Medulla oblongata (tissue), 1 donor: Measurements from ENCODE around the gene GLIS1.
"Not testable (repeated sequence)": the region's sequence is repeated elsewhere in the genome, so short reads cannot be mapped to it uniquely, and the experiment has no call there.

Experiments
- DNase-seq: peaks from one replicate; pipeline ENCODE4 v3.0.0-alpha.2; 2015; ENCODE audit errors: extremely low spot score

GLIS1 gene

DNA sequence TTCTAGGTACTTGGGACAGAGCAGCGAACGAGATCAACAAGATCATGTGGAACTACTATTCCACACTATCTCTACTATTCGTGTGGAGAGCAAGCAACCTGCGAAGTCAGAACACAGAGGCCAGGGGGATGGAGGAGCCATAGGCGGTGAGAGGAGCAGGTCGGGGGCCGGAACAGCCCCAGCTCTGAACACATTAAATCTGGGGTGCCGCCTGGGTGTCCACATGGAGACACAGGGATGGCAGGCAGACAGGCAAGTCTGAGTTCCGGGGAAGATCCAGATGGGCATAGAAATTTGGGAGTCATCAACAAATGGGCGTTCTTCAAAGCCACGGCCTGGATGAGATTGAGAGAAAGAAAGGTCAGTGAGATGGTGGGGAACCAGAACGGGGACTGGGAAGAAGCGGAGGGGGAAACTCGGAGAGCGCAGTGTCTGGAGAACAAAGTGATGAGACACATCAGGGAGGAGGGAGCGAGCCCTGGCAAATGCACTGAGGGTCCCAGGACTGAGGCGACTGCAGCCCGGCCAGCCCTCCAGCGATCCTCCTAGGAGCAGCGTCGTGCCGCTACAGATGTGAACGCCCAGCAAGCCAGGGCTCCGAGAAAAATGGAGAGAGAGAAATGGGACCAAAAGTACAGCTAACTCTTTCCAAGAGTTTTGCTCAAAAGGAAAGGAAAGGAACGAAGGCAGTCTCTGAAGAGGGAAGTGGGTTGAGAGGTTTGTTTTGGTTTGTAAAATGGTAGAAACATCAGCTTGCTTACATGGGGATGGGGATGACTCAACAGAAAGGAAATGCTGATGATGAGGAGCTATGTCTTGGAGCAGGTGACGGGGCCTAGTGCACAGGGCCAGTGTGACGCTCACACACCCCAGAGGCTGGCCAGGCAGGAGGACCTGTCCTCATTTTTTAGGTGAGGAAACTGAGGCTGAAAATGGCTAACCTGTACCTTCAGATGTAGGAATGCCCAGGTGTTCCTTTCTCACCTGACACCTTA is 84.5 kb downstream of the GLIS1 start:
- no peak for DNase-seq

DNA sequence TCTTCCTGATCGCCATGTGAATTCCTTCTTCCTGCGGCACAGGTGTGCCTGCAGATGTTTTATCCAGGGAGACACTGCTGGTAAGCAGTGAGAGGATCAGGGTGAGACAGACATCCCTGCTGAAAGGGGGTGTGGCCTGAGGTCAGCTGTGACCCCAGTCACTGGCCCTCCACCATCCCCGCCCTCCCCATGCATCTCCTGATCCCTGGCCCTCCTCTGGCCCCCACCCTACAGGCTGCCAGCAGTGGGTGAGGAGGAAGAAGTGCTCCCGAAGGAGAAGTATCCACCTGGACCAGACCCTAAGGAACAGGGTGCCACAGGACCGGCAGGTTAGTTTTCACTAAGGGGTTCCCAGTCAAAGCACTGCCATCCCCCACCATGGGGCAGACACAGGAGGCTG is 85.3 kb downstream of the GLIS1 start:
- DNase-seq, result no peak

DNA sequence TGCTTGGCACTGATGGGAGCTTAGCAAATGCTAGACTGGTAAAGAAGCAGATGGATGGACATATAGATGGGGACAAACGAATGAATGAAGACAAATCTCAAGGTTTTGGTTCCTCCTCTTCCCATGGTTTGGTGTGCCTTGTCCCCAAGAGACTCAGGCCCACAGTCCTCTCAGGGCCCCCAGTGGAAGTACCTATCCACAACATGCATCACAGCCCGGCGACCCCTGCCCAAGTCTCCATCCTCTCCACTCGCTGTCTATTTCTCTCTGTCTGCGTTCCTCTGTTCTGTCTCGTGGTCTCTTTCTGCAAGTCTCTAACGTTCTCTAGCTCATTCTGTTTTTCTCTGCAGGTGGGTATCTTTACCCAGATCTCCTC is 85.8 kb downstream of the GLIS1 start:
- no peak for DNase-seq

DNA sequence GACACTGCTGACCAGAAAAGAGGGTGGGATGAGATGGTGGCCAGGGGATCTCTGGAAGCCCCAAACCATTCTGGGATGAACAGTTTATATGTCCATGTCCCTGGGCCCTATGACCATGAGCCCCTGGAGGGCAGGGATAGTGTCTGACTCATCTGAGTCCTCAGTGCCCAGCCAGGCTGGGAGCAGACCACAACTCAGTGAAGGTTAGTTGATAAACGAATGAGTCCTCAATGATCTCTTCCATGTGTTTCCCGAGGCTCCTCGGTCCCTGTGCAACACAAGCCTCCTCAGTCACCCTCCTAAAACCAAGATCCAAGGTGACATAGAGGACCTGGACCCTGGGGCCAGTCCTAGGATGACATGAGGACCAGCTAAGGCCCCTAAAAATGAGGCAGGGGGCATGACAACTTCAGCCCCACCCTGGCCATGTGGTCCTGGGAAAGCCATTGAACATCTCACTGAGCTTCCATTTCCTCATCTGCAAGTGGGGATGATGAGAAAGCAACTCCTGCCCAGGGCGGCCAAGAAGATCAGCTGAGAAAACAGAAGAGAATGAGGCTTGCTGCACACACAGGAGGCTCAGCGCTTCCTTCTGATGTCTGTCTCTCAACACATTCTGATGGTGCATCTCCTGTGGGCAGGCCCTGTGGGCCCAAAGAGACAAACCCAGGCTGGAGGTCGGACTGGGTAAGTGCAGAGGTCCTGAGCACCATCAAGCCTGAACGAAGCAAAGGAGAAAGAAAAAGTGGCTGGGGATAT is 86.3 kb downstream of the GLIS1 start:
- no peak for DNase-seq

DNA sequence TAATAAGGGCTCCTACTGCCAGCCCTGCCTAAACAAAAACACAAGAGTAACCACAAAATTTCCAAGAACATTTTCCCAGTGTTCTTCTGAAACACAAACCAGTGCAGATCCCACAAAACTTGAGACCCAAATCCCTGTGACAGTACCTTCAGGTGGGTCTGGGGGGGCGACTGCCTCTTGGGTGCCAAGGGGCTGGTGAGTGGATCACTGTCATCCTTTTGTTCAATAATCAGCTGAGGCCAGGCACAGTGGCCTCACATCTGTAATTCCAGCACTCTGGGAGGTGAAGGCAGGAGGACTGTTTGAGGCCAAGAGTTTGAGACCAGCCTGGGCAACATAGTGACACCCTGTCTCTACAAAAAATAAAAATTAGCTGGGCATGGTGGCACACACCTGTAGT is 87.6 kb downstream of the GLIS1 start:
- DNase-seq, result no peak

DNA sequence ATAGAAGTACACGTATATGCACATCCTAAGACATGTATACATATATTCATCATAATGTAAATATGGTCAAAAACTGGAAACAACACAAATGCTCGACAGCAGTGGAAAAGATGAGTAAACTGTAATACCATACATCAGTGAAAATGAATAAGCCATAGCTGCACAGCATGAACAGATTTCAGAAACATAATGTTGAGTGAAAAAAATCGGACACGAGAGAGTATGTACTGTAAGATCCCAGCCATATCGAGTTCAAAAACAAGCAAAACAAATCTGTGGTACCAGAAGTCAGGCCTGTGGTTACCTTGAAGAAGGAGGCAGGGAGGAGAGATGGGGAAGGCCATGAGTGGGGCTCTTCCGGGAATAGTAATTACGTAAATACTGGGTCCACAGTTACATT is 90.4 kb downstream of the GLIS1 start:
- DNase-seq, result no peak

DNA sequence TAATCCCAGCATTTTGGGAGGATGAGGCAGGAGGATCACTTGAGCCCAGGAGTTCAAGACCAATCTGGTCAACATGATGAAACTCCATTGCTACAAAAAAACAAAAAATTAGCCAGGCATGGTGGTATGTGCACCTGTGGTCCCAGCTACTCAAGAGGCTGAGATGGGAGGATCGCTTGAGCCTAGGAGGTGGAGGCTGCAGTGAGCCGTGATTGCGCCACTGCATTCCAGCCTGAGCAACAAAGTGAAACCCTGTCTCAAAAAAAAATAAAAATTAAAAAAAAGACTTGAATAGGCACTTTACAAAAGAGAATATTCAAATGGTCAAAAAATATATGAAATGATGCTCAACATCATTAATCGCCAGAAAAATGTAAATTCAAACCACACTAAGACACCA is 91.0 kb downstream of the GLIS1 start:
- not testable (repeated sequence) for DNase-seq

DNA sequence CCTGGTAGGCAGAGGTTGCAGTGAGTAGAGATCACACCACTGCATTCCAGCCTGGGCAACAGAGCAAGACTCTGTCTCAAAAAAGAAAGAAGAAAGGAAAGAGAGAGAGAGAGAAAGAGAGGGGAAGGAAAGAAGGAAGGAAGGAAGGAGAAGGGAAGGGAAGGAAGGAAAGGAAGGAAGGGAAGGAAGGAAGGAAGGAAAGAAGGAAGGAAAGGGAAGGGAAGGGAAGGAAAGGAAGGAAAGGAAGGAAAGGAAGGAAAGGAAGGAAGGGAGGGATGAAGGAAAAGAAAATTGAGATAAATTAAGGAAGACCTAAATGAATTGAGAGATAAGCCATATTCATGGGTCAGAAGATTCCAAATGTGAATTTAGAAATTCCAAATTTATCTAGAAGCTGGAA is 92.2 kb downstream of the GLIS1 start:
- DNase-seq, result no peak

DNA sequence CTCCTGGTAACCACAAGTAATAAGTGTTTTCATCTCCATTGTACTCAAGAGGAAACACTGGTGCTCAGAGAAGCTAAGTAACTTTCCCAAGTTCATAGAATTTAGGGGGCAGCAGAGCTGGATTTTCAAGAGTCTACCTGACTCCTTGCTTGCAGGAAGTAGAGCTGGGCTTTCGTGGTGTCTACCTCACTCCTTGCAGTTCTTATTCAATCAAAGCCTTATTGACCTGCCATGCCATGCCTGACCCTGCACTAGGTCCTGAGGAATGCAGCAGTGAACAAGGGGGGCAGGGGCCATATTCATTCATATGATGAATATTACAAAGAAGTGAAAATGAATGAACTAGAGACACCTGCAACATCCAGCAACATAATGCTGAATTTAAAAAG is 93.3 kb downstream of the GLIS1 start:
- no peak for DNase-seq

DNA sequence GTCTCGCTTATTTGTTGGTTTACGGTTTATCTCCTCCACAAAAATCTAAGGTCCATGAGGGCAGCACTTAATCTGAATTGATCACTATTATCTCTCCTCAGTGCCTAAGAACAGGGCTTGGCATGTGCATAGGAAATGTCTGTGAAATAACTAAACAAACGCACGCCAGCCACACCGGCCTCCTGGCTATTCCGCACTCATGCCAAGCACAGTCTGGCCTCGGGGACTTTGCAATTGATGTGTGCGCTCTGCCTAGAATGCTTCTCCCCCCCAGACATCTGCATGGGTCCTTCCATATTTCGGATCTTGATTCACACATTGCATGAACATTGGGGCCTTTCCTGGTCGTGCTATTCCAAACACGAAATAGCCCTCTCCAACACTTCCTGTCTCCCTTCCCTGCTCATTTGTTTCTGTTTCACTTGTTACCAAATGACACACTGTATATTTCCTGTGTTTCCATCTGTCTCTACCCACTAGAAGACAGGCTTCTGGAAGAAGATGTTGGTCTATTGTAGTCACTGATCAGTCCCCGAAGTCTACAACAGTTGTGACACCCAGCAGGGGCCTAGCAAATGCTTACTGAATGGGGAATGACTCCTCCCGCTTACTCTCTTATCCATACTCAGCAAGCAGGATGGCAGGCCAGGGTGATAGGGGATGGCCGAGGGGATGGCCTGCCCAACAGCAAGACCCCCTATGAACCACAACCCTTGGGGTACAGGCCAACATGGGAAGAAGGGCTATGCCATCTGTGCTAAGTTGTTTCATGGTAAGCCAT is 93.9 kb downstream of the GLIS1 start:
- DNase-seq, result no peak

DNA sequence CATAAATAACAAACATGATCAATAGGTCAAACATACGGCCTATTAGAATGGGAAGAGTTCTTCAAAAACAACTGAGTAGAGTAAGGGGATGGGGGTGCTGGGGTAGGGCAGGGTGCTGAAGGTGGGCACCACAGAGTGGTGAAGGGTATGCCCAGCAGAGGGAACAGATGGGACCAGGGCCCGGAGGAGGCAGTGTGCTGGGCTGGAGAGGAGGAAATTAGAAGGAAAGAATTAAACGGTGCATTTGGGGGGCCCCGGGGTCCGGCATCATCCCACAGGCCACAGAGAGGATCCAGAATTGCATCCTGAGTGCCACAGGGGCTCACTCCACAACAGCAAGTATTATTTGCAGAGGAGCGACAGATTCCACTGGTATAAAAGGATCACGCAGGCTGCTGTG is 94.5 kb downstream of the GLIS1 start:
- DNase-seq, result no peak

DNA sequence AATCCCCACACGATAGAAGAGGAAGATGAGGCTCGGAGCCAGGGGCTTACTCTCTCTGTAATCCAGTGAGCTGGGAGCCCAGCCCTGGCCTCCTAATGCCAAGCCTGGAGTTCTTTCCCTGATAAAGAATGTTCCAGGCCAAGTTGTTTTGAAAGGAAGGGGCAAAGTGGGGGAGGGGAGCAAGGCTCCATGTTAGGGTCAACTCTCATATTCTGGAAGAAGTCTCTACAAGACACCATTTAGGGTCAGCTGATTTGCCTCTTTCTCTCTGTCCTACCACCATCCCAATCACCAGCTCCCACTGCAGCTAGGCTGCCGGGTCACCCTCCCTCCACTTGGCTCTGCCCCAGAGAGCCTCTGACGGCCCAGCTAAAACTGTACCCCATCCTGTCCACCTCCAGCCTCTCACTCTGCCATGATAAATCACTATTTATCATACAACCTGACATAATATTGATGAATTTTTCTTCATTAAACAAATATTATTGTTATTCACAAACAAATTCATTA is 95.0 kb downstream of the GLIS1 start:
- DNase-seq, result no peak

DNA sequence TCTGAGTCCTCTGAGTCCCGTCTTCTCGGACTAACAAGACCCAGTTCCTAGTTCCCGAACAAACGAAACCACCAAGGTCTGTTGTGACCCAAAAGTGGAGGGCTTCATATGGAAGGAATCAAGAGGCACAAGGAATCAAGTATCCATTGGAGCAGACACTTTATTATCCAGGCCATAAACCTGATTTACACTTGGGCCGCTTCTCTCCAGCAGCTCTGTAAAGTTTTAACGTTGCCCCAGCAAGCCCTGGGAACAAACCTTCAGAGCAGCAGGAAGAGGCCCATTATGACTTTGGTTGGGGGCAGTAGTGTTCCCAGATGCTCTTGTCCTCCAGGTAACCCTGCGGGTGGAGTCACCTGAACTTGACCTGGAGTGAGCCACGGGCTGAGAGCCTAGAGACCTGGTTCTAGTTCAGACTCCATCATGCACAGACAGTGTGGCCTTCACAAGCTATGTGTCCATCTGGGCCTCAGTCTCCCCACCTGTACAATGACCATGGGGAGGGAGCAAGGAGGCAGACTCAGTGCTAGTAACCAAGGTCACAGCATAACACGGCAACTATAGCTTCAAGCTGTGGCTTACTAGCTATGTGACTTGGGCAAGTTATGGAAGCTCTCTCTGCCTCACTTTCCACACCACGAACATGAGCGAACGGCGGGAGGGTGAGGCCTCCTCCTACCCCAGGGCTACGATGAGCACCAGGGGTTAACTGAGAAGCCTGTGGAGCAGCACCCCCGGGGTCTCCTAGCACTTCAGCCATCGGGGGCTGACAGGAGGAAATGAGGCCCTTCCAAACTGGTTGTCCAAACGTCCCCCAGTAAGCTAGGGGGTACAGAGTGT is 95.7 kb downstream of the GLIS1 start:
- DNase-seq, result no peak

DNA sequence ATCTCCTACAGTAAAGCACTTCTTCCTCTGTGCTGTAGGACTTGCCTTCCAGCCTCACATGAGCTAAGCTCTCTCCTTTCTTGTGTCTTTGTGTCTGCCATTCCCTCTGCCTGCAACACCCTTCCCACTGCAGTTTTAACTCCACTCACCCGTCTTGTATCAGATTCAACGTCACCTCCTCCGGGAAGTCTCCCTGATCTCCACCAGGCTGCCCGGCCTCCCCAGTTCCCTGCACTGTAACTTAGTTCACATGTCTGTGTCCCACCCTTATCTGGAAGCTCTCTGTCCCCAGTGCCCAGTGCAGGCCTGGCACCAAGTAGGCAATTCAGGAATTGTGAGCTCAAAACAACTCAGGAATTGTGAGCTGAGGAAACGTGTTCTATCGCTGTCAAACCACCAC is 96.4 kb downstream of the GLIS1 start:
- DNase-seq, result no peak

DNA sequence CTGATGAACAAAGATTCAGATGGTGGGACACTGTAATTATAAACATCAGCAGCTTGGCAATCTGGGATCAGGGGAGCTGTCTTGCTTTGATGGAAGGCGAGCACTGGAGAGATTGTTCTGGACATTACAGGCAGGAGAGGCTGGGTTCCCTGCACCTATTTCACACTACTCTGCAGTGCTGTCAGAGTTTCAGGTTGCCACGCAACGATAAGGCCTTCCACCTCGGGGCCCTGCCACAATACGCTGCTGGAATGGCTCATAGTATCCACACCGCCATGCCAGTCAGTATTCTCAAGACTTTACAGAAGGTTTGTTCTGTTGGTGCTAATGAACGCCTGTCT is 96.8 kb downstream of the GLIS1 start:
- DNase-seq, result no peak

DNA sequence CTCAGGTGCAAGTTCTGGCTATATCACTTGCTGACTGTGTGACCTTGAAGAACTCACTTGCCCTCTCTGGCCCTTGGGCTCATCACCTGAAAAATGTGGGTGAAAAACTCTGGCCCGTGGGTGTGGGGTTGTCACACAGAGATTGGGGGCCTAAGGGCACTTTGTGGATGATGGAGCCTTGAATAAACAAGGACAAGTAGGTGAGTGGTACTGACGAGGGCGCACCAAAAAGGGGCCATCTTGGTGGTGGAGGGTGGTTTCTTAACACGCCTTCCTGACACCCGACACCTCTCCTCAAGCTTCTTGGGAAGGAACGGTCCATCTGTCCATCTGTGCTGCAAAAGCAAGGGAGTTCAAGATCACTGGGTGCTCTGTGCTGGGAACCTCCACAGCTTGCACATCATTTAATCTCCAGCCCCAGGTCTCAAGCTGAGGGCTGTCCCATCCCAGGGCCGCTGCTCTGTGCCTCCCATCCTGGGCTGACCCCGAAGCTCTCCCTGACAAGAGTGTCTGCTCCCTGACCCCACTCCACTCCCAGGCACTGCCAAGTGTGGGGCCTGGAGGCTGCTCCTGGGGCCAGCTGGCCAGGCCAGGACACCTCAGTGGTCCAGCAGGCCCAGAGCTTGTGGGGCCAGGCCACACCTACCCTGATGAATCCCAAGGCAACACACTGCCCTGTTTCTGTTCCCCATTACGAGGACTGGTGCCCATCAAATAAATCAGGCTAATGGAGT is 97.3 kb downstream of the GLIS1 start:
- DNase-seq, result no peak

DNA sequence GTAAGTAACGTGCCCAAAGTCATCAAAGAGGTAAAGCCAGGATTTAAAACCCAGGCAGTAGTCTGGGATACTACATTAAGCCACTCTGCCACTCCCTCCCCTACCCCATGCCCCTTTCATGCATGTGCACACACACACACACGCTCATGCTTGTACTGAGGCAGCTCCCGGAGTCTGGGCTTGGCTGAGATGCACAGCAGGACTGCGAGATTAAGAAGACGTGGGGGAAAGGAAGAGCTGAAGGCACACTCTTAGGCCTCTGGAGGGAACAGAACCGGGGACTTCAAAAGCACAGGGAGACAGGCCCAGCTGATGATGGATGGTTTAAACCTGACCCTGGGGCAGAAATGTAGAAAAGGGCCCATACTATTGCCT is 98.3 kb downstream of the GLIS1 start:
- no peak for DNase-seq

DNA sequence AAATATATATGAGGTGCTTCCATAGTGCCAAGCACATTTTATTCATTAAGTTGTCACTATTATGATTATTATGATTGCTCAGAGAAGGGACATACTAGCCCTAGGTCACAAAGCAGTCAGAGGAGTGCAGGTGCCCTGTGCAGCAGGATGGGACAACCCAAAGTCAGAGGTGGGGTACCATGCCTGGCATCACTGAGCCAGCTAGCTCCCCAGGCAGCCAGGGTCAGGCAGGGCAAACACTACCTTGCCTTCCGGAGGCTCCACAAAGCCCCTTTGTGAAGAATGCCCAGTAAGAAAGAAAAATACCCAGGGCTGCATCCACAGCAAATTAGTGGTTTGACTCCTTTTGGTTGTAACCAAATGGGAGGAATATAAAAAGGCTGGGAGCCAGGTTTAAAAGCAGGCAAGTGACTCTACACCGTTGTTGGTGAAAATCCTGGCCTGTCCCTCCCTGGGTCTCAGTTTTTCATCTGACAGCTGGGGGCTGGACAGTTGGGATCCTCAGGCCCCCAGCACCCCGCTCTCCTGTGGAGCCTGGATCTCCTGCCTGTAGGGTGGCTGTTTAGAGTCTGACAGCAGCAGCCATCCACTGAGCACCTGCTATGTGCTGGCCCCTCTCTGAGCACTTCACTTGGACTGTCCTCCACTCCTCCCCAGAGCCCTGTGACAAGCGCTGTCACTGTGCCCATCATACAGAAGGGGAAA is 98.8 kb downstream of the GLIS1 start:
- no peak for DNase-seq

DNA sequence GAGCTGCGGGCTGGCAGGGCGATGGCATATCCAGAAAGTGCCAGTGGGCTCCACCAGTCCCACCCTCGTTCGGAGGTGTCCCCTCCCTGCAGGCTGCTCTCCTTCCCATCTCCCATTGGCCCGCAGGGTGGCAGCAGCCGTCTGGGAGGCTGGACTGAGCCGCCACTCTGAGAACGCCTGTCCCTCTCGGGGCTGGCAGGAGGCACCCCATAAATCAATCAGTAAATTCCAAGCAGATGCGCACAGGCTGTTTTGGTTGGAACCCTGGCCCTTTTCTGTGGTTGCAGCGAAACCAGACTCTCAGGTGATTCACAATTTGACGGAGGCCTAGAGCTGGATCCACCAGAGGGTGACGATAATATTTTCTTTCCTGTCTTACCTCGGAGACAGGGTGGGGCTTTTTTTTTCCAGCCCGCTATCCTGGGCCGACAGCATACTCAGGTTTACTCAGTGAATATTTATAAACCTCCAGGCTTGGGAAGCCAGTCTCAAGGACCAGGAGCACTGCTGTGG is 99.7 kb downstream of the GLIS1 start:
- DNase-seq, result no peak
